Erythroblast (primary cell): ENCODE measurements around the gene BNIP2.

Experiments used
- GATA1 ChIP-seq: IDR thresholded peaks from 2 replicates; pipeline ENCODE4 v1.6.1; 2011; ENCODE audit warnings: low read depth, mild to moderate bottlenecking, control low read depth, low read length, moderate library complexity
- POLR2A ChIP-seq: IDR thresholded peaks from 2 replicates; pipeline ENCODE4 v1.6.1; 2011; ENCODE audit warnings: mild to moderate bottlenecking, low read length

DNA sequence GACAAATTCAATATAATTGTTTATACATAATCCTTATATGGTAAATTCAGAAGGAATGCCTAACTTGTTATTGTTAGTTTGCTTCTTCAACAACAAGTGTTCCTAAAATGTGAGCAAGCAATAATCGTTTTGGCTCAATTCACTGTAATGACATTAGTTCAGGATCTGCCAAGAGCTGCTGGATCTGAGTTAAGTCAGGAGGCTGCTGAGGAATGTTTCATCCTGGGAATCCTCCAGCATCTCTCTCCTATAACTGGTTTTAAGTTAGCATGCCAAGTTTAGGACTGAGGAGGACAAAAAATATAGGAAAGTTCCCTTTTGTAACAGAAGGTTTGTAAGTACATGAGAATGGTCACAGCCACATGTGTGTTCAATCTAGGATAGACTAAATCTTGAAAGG is 26.9 kb downstream of the BNIP2 start:
- TF ChIP-seq POLR2A (no peak), GATA1 (no peak)
